ENCODE measurements around the gene ANKRD61. TPM values are rescaled to one million over a fixed set of nuclear protein-coding genes. Genes with fewer than 3 reads are reported as not detected.
"Not testable (repeated sequence)": the region's sequence is repeated elsewhere in the genome, so short reads cannot be mapped to it uniquely, and the experiment has no call there.

The ANKRD61 gene
- total RNA-seq, 1 donor from 2014 or later = 0.26 TPM

- TF ChIP-seq CTCF (IDR thresholded peaks at IDR 0.05; ENCODE audit: insufficient read depth, low read length, severe bottlenecking) = no peak
- H3K36me3 ChIP-seq (ENCODE audit: control insufficient read depth, insufficient read depth, low read length) = no peaks in the 10 kb centered on the region
- no peak overlapping the region for H3K4me3 ChIP-seq (ENCODE audit: low read depth, low read length)
- FAIRE-seq (no peak), DNase-seq (ENCODE audit: low read depth) (no peak)
- no peaks in the 10 kb centered on the region for H3K27me3 ChIP-seq (ENCODE audit: control insufficient read depth, insufficient read depth, low read length)
These were observed 43.6 kb downstream of the ANKRD61 start for GRCh38 chr7:6074612-6075380.

- no peaks in the 10 kb centered on the region for H3K27me3 ChIP-seq (ENCODE audit: control insufficient read depth, insufficient read depth, low read length)
- no peaks in the 10 kb centered on the region for H3K36me3 ChIP-seq (ENCODE audit: control insufficient read depth, insufficient read depth, low read length)
- FAIRE-seq (no peak), DNase-seq (ENCODE audit: low read depth) (no peak)
- H3K4me3 ChIP-seq (ENCODE audit: low read depth, low read length) = no peak overlapping the region
- no peak for TF ChIP-seq CTCF (IDR thresholded peaks at IDR 0.05; ENCODE audit: insufficient read depth, low read length, severe bottlenecking)
These were observed 47.4 kb downstream of the ANKRD61 start for GRCh38 chr7:6078548-6078947.

GRCh38 chr7:6083047-6083446 lies 51.9 kb downstream of the ANKRD61 start:
- H3K27me3 ChIP-seq (ENCODE audit: control insufficient read depth, insufficient read depth, low read length); DNase-seq (ENCODE audit: low read depth); FAIRE-seq; H3K4me3 ChIP-seq (ENCODE audit: low read depth, low read length); H3K36me3 ChIP-seq (ENCODE audit: control insufficient read depth, insufficient read depth, low read length): not testable (repeated sequence)

Other genes starting within 250 kb of the ANKRD61 start
- 16.3 TPM in 2 replicates for gene RNF216, start 249.7 kb upstream of the ANKRD61 start, total RNA-seq
- not detected in 2 replicates for gene OCM, start 150.6 kb upstream of the ANKRD61 start, total RNA-seq
- 42.9 TPM in 2 replicates for gene CCZ1, start 132.6 kb upstream of the ANKRD61 start, total RNA-seq
- gene RSPH10B, start 60.7 kb upstream of the ANKRD61 start, total RNA-seq = 0.90 TPM in 1 of 2 replicates, not detected in the other
- gene PMS2, start 22.3 kb upstream of the ANKRD61 start, total RNA-seq = 22.6 and 29.6 TPM in 2 replicates
- 50.6 and 79.0 TPM in 2 replicates for gene AIMP2, start 22.1 kb upstream of the ANKRD61 start, total RNA-seq
- 34.2 and 37.6 TPM in 2 replicates for gene EIF2AK1, start 27.8 kb downstream of the ANKRD61 start, total RNA-seq
- gene USP42, start 73.6 kb downstream of the ANKRD61 start, total RNA-seq = 2.6 and 2.9 TPM in 2 replicates
- gene CYTH3, start 241.2 kb downstream of the ANKRD61 start, total RNA-seq = 9.9 and 11.6 TPM in 2 replicates

Measured in bronchial epithelial cell (primary cell).